HTERT RPE-1 (cell line): Measurements from ENCODE around the gene SLAIN1.
"Not testable (repeated sequence)": the region's sequence is repeated elsewhere in the genome, so short reads cannot be mapped to it uniquely, and the experiment has no call there.

ENCODE experiments used
- in situ Hi-C: fragments of 300-500 bp; cut with MboI; formaldehyde crosslinking; loops from 4 replicates; pipeline ENCODE4 v1.14.3; 2020; ENCODE audit warnings: low sequenced_read_pairs

SLAIN1 gene

DNA sequence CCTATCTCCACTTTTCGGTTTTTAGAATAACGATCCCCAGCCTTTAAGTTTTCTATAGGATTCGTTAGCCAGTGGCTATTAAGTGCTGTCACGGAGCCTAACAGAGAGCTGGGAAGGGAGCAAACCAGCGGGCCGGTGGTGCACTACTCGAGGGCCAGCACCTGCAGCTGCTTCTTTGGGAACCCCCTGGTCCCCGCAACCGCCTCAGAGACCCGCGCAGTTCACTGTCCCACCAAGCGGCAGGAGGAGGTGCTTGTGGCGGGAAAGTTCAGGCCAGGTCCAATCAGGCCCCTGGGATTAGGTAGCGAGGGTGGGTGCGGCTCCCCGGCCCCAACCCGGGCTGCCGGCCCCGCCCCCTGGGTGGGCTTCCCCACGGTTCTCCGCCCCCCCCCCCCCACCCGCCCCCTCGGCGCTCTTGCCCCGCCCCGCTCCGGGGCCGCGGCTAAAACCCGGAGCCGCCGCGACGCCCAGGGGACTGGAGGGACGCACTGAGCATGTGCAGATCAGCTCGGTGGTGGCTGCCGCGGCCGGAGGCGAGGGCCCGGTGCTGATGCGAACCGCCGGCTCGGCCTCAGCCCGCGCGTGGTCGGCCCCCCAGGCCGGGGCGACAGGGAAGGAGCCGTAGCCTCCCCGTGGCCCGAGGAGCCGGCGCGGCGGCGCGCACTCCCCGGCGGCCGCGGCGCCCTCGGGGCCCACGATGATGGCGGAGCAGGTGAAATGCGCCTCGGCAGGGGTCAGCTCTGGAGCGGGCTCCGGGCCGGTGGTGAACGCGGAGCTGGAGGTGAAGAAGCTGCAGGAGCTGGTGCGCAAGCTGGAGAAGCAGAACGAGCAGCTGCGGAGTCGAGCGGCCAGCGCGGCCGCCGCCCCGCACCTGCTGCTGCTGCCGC lies at the start of gene SLAIN1:
Gene SLAIN1, plus strand, starts transcription at position 471 of the 887 bp plus-strand sequence. Its CDS starts 227 bp downstream, at position 698.
- in situ Hi-C loops, result no loop called here

DNA sequence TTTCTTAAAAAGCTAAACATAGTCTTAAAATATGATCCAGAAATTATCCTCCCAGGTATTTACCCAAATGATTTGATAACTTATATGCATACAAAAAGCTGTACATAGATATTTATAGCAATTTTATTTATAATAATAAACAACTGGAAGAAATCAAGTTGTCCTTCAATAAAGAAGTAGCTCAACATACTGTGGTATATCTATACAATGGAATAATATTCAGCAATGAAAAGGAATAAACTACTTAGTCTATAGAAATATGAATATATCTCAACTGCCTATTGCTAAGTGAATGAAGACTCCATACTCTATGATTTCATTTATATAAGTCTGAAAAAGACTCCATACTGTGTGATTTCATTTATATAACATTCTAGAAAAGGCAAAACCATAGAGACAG lies 47.1 kb upstream of the SLAIN1 start:
- in situ Hi-C loops, result no loop called here

DNA sequence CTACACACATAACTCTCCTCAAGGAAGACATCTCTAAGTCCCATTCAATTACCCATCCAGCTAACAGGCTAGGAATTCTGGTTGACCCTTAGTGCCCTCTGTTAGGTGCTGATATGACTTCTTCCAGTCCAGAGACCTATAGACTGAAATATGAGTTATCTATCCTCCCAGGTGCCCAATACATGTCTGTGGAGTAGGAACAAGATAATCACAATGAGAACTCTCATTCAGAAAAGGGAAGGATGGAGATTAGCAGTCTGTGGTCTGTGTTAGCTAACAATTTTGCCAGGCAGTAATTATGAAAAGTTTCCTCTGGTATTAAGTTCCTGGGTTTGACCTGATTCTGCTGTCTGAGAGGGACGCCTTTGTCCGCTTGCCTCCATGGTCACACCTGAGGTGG lies 44.2 kb upstream of the SLAIN1 start:
- in situ Hi-C loops, result no loop called here

DNA sequence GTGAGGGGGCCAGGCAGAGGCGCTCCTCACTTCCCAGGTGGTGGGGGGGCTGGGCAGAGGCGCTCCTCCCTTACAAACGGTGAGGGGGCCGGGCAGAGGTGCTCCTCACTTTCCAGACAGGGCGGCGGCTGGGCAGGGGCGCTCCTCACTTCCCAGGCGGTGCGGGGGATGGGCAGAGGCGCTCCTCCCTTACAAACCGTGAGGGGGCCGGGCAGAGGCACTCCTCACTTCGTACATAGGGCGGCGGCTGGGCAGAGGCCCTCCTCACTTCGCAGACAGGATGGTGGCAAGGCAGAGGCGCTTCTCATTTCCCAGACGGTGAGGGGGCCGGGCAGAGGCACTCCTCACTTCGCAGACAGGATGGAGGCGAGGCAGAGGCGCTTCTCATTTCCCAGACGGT lies 37.5 kb upstream of the SLAIN1 start:
- in situ Hi-C loops, result not testable (repeated sequence)

DNA sequence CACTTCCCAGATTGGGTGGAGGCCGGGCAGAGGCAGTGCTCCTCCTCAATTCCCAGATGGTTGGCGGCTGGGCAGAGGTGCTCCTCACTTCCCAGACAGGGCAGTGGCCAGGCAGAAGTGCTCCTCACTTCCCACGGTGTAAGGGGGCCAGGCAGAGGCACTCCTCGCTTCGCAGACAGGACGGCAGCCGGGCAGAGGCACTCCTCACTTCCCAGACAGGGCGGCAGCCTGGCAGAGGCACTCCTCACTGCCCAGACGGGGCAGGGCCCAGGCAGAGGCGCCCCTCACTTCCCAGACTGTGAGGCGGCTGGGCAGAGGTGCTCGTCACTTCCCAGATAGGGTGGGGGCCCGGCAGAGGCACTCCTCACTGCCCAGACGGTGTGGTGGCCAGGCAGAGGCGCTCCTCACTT lies 36.6 kb upstream of the SLAIN1 start:
- in situ Hi-C loops, result no loop called here

DNA sequence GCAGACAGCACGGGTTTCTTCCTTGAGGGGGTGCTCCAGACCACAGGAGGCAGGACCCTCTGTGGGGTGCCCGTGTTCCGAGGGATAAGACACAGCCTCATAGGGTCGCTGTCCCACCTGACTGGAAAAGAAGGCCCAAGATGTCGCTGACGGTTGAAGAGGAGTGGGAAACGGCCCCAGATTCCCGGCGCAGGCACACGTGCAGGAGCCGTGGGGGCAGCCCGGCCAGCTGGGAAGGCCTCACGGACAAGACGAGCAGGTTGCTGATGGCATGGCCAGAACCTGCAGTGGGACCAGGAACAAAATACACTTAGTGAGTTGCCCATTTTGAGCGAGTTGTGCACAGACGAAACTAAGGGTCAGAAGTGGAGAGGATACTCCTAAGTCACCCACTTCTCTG lies 35.2 kb upstream of the SLAIN1 start:
- in situ Hi-C loops, result not testable (repeated sequence)

DNA sequence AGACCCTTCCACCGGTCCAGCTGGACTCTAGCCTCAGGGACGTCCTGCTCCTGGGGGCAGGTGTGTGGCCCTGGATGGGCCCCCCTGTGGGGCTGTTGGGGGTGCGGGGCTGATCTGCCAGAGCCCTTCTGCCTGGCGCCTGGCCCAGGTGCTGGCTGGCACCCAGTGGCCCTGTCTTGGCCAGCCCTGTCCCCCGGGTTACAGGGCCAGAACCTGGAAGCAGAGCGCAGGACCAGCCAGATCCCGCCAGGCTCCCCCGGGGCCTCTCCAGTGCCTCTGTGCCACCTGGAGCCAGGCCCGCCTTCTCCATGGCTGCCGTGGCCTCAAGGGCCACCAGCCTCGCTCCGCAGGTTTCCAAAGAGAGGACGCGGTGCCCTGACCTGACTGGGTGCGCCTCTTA lies 34.7 kb upstream of the SLAIN1 start:
- in situ Hi-C loops, result not testable (repeated sequence)

DNA sequence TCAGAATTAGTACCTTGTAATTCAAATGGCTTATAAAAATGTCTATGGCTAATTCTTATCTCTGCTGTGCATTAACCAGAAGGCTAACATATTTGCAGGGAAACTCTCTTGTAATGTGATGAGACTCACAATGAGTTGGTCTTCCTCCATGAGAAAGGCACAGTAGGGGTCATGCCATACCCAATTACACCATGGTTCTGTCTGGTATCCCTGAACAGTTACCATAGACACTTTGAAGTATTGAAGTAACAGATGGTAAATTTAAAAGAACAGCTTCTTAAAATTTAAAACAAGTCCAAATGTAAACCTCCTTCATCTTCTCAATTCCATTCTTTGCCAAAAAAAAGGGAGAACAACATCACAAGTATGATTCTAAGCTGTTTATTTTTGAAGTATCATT lies 22.6 kb upstream of the SLAIN1 start:
- in situ Hi-C loops, result no loop called here

DNA sequence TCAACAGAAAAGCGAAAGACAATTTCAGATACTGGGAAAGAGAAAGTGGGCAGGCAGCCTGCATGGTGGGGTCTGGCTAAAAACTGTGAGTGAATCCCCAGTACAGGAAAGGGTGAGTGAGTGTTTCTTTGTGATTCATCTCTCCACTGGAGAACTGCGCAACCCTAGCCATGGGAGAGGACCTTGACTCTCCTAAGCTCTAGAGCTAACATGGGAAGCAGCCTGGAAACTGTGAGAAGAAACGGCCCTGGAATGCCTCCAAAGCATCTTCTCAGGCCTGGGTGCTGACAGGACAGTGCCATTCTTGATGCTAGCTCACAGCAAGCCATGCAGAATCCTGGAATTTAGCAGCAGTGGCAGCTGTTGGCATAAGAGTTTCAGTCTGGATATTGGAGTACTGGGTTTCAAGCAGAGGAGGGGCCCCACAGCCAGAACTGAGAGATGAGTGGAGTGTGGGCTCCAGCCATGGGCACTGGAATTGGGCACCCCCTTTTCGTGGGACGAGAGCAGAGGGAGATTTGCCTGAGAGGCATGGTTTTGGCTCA lies 18.7 kb upstream of the SLAIN1 start:
- in situ Hi-C loops, result no loop called here

DNA sequence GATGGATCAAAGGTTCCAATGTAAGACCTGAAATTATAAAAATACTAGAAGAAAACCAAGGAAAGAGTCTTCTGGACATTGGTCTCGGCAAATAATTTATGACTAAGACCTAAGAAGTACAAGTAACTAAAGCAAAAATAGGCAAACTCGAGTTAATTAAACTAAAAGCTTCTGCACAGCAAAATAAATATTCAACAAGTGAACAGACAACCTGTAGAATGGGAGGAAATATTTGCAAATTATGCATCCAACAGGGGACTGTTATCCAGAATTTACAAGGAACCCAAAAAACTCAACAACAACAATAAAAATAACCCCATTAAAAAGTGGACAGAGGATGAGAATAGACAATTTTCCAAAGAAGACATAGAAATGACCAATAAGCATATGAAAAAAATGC lies 9.7 kb upstream of the SLAIN1 start:
- in situ Hi-C loops, result no loop called here

DNA sequence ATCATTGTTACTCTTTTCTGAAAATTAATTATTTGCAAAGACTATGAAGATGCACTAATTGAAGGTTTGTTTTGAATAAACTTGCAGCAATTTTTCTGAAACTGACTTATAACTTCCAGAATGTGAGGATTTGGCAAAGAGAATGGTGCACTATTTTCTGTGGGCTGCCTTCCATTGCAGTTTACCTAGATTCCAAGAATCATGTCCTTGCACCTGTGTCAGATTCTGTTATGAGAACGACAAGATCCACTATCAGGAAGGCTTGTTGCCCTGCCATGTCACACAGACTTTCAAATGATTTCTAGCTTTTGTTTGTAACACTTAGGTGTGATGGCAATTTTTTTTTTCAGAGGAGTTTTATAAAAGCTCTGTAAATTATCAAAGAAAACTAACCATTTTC lies 5.6 kb upstream of the SLAIN1 start:
- in situ Hi-C loops, result no loop called here

DNA sequence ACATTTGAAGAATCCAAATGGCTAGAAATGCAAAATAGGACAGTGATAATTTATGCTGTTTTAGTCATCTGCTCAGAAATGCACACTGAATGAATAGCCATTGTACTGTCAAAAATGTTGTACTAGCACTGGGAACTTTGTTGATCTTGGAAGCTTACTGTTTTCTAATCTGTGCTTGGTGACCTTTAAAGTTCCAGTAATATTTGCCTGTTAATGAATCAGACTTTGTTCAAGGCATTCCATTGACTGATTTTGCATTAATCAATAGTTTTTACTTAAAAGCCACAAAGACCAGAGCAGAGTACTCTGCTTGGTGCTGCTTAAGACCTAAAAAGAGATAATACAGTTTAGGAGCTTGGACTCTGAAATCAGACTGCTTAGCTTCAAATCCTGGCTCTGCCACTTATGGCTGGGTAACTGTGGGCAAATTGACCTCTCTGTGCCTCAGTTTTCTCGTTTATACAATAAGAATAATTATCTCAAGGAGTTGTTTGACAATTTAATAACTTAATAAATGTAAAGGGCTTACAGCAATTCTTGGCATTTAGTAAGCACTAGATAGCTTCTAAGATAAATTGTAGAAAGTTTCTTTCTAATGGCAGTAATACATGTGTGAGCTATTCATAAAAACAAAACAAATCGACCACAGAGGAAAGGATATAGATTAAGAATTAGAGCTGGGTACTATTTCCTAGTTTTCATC lies 4.6 kb upstream of the SLAIN1 start:
- in situ Hi-C loops, result no loop called here

DNA sequence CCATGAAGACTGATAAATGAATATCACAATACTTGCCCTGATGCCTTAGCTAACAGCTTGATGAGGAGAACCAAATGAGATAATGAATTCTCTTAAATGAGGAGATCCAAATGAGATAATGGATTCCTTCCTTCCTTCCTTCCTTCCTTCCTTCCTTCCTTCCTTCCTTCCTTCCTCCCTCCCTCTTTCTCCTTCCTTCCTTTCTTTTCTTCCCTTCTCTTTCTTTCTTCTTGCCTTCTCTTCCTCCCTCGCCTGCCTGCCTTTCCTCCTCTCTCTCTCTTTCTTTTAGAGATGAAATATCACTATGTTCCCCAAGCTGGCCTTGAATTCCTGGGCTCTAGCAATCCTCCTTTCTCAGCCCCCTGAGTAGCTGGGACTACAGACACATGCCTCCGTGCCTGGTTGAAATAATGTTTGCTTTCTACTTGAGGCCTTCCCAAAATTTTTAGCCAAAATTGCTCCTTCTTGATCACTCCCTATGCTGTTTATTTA lies 4.0 kb upstream of the SLAIN1 start:
- in situ Hi-C loops, result no loop called here

DNA sequence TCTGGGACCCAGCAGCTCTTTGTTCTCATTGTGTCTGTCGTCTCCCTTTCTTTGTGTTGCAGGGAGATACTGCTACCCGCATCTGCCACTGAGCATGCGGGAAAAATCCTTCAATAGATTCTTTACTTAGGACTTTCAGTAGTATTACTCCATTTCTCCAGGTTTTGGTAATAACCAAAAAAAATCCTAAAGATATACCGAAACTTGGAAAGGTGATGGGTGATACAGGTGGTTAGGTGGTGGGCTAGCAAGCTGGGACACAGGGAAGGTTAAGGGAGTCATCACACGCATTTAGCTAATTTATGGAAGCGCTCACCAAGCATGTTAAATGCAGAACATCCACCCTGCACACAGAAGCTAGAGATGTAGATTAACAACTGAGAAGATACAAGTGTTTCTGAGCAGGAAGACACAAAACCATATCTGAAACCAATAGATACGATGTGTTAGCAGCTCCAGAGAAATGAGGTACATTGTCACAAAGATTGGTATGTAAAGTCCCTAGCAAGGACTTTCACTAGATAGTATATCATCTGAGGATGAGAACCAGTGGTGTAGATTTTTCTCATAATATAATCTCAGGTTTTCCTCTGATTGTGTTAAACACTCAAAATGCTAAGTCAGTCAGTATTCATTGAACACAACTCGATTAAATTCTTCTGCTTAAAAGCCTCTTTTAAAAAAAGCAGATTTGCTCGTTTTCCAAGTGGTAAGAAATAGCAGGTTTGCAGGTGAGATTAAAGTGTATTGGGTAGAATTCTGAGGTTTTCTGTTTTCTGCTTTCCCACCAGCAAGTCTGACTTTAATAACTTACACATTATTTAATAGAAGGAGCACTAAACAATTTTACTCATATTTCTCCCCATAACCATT lies 1.2 kb upstream of the SLAIN1 start:
- in situ Hi-C loops, result no loop called here

DNA sequence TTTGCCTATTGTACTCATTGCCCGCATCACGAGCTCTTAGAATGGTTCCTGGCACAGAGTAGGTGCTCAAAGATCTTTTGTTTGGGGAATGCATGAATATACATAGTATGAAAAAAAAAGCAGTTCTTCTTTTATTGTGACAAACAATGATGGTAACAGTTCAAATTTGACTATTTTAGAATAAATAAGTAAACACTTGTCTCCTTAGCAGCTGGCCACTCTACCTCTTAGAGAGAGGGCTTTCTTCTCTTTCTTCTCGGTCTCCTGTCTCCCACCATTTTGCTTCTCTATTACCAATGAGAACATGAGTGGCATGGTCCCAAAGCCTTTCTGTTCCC lies 639 bp upstream of the SLAIN1 start:
- in situ Hi-C loops, result no loop called here

DNA sequence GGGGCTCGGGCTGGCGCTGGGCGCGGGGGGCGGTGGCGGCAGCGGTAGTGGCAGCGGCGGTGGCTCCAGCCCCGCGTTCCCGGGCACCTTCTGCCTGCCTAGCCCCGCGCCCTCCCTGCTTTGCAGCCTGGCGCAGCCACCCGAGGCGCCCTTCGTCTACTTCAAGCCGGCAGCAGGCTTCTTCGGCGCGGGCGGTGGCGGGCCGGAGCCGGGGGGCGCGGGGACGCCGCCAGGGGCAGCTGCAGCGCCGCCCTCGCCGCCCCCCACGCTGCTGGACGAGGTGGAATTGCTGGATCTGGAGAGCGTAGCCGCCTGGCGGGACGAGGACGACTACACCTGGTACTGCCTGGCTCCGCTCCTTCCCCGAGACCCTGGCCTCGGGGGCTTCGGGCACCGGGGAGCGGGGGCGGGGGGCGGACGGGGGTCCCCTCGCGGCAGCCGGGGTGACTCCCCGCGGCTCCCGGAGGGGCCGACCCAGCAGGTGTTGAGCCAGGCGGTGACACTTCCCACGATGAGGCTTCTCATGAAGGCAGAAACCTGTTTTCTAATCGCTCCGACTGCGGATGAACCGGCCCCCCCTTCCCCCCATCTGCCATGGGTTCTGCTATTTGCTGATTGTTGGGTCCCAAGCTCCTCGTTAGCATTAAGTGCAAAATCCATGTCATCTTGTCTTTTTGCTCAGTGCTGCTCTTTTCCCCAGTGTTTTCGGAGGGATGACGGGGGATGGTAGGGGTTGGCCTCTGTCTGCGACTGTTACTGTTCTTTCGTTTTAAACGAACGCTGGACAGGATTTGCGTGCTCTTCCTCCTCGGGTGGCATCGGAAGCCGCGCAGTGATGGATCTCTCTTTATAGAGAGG lies 943 bp downstream of the SLAIN1 start:
- in situ Hi-C loops, result no loop called here

DNA sequence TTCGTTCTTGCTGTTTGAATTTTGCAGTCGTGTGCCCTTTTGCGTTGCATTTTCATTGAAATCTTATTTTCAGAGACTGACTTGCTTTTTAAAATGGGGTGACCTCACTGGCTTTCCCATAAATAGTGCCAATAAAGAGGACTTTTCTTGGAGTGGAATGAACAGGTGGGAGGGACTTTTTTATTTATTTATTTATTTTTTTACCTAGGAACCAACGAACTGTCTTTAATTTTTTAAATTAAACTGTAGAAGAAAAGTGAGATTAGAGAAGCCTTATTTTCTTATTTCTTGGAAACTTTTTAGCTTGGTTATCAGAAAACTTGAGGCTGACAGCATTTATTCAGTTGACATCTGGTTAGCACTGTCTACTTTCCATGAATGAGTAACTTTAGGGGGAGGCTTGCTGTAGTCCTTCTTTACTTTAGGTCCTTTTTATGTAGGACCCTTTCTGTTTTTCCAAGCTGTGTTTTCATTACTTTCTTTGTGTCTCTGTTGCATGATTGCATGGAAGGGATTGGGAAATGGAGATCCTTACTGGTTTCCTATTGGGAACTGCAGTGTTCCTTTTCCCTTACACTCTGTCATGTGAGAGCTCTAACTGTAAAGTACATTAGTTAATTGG lies 1.7 kb downstream of the SLAIN1 start:
- in situ Hi-C loops, result no loop called here

DNA sequence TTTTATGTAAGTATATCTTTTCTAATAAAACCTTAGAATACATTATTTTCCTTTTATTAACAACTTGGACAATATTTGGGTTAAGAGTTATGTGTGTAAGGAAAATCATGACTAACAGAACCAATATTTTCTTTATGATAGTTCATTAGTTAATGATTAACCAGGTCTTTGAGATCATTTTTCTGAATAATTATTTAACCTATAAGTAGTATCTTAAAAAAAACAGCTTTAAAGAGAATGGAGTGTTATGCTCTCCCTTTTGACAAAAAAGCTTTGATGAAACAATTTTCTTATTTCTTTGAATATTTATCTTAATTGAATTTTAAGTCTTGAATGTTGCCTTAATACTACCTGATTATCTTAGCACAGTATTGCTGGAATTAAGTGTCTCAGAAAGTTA lies 3.8 kb downstream of the SLAIN1 start:
- in situ Hi-C loops, result no loop called here

DNA sequence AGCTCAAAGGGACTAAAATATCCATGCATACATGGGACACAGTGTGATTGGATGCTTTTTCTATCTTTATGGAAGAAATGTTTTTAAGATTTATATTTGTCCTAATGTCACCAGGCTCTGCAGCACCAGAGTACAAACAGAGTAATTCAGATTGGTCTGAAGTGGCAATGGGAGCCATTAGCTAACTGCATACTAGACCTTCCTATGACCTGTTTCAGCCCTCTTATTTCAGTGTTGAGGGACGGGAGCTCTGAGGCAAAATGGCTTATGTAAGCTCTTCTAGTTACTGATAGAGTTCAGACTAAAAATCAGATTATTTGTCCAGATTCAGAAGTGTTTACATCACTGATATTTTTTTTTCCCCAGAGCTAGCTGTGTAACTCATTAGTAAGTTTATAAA lies 4.9 kb downstream of the SLAIN1 start:
- in situ Hi-C loops, result no loop called here

DNA sequence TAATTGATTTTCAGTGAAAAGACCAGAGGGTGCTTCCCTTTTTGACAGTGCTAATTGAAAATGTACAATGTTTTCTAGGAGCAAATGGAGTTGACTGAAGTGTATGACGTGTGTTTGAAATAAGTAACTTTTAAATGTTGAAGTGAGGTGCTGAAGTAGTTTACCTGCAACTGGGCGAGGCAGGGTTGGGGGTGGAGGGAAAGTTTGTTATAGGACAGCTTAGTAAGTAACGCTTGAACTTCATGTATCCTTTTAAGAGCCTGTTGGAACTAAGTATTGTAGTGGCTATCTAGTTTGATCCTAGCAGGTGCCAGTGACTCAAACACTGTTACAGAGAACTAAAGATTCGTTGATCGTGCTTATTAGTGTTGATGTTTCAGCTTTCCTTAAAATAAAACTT lies 5.9 kb downstream of the SLAIN1 start:
- in situ Hi-C loops, result no loop called here
